Natural killer cell treated with Interleukin-12 subunit alpha and Interleukin-12 subunit beta and Interleukin-15 and Interleukin-18, amount 100 ng/mL, for 72 hours (primary cell): ENCODE data around the gene TAS2R31. TPM values are rescaled to one million over a fixed set of nuclear protein-coding genes. Genes with fewer than 3 reads are reported as not detected.

Experiments
- total RNA-seq, 2 donors: library from RNA; stranded (reverse); gene quantifications; one replicate each; pipeline ENCODE4 v1.2.3, GENCODE V29; 2022

The TAS2R31 gene
- total RNA-seq, 2 donors from 2014 or later, result 4.8 to 11.4 TPM

Other genes starting within 250 kb of the TAS2R31 start
- gene TAS2R7, start 228.8 kb downstream of the TAS2R31 start, total RNA-seq, result not detected
- gene TAS2R8, start 224.1 kb downstream of the TAS2R31 start, total RNA-seq, result not detected
- gene TAS2R9, start 221.2 kb downstream of the TAS2R31 start, total RNA-seq, result not detected
- 1 to 10 TPM in 1 of 2 donors, under 1 TPM in 1; 0.64 to 1.0 TPM for gene TAS2R10, start 205.0 kb downstream of the TAS2R31 start, total RNA-seq
- gene PRR4, start 181.9 kb downstream of the TAS2R31 start, total RNA-seq, result 1 to 10 TPM; 2.5 to 3.1 TPM
- 10 to 100 TPM; 14.1 to 63.8 TPM for gene PRH1, start 147.2 kb downstream of the TAS2R31 start, total RNA-seq
- gene TAS2R13, start 121.8 kb downstream of the TAS2R31 start, total RNA-seq, result 1 to 10 TPM; 1.2 to 4.3 TPM
- gene PRH2, start 102.2 kb downstream of the TAS2R31 start, total RNA-seq, result not detected
- gene TAS2R14, start 92.1 kb downstream of the TAS2R31 start, total RNA-seq, result 1 to 10 TPM; 2.3 to 6.2 TPM
- 1 to 10 TPM; 1.5 to 7.0 TPM for gene TAS2R50, start 44.5 kb downstream of the TAS2R31 start, total RNA-seq
- gene TAS2R20, start 33.1 kb downstream of the TAS2R31 start, total RNA-seq, result 1 to 10 TPM; 1.6 to 5.2 TPM
- 10 to 100 TPM in 1 of 2 donors, 1 to 10 TPM in 1; 4.2 to 11.7 TPM for gene TAS2R19, start 8.8 kb downstream of the TAS2R31 start, total RNA-seq
- gene TAS2R46, start 30.9 kb upstream of the TAS2R31 start, total RNA-seq, result 1 to 10 TPM; 1.5 to 5.6 TPM
- gene TAS2R43, start 60.9 kb upstream of the TAS2R31 start, total RNA-seq, result 1 to 10 TPM; 1.0 to 6.6 TPM
- 1 to 10 TPM; 3.6 to 8.7 TPM for gene TAS2R30, start 103.2 kb upstream of the TAS2R31 start, total RNA-seq
- 1 to 10 TPM; 8.8 to 9.4 TPM for gene SMIM10L1, start 139.8 kb upstream of the TAS2R31 start, total RNA-seq
- not detected for gene TAS2R42, start 155.5 kb upstream of the TAS2R31 start, total RNA-seq
- not detected for gene PRB3, start 238.3 kb upstream of the TAS2R31 start, total RNA-seq